ENCODE data around the gene POLE4. TPM values are rescaled to one million over a fixed set of nuclear protein-coding genes. Genes with fewer than 3 reads are reported as not detected.

POLE4 gene
- total RNA-seq, 4 donors from 2014 or later: 22.3 to 49.5 (median 30.9) TPM

DNA sequence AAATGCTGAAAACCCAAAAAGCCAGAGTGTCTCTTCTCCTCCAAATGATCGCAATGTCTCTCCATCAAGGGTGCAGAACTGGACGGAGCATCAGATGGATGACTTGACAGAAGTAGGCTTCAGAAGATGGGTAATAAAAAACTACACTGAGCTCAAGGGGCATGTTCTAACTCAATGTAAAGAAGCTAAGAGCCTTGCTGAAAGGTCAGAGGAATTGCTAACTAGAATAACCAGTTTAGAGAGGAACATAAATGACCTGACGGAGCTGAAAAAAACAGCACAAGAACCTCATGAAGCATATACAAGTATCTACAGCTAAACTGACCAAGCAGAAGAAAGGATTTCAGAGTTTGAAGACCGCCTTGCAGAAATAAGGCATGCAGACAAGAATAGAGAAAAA, 9.7 kb upstream of the POLE4 start:
- in situ Hi-C loops (cut with MboI; ENCODE audit: low sequenced_read_pairs in 4 of 4): no loop called here
- no peak for ATAC-seq
- TF ChIP-seq, protein P1, sequence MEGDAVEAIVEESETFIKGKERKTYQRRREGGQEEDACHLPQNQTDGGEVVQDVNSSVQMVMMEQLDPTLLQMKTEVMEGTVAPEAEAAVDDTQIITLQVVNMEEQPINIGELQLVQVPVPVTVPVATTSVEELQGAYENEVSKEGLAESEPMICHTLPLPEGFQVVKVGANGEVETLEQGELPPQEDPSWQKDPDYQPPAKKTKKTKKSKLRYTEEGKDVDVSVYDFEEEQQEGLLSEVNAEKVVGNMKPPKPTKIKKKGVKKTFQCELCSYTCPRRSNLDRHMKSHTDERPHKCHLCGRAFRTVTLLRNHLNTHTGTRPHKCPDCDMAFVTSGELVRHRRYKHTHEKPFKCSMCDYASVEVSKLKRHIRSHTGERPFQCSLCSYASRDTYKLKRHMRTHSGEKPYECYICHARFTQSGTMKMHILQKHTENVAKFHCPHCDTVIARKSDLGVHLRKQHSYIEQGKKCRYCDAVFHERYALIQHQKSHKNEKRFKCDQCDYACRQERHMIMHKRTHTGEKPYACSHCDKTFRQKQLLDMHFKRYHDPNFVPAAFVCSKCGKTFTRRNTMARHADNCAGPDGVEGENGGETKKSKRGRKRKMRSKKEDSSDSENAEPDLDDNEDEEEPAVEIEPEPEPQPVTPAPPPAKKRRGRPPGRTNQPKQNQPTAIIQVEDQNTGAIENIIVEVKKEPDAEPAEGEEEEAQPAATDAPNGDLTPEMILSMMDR (IDR thresholded peaks at IDR 0.05 in 4 of 5, conservative IDR thresholded peaks at IDR 0.05 in 1 of 5): no peak
- no peak for TF ChIP-seq POLR2A (IDR thresholded peaks at IDR 0.05)
- no peaks in the 10 kb centered on the region for H3K9me3 ChIP-seq
- intact Hi-C loops (cut with DNase I; ENCODE audit: low total_unique reads): no loop called here
- no peak overlapping the region for H3K27ac ChIP-seq
- no peak for DNase-seq
- no peaks in the 10 kb centered on the region for H3K4me1 ChIP-seq
- H3K36me3 ChIP-seq: no peaks in the 10 kb centered on the region
- no peaks in the 10 kb centered on the region for H3K27me3 ChIP-seq
- no peak overlapping the region for H3K4me3 ChIP-seq

DNA sequence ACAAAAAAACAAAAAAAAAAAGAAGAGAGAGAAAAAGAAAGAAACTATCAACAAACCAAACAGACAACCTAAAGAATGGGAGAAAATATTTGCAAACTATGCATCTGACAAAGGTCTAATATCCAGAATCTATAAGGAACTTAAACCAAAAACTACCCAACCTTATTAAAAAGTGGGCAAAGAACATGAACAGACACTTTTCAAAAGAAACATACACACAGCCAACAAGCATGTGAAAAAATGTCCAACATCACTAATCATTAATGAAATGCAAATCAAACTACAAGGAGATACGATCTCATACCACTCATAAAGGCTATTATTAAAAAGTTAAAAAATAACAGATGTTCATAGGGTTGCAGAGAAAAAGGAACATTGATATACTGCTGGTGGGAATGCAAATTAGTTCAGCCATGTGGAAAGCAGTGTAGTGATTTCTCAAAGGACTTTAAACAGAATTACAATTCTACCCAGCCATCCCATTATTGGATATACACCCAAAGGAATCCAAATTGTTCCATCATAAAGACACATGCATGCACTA, 7.2 kb upstream of the POLE4 start:
- no peaks in the 10 kb centered on the region for H3K36me3 ChIP-seq
- no peak overlapping the region for H3K27ac ChIP-seq
- ATAC-seq (no peak), DNase-seq (no peak)
- in situ Hi-C loops (cut with MboI; ENCODE audit: low sequenced_read_pairs in 4 of 4) (no loop called here), intact Hi-C loops (cut with DNase I; ENCODE audit: low total_unique reads) (loop anchor here (10.0 kb wide), 1 partner anchor 764 kb away; the partner anchor contains the start of gene GCFC2)
- no peak overlapping the region for H3K4me3 ChIP-seq
- TF ChIP-seq POLR2A (IDR thresholded peaks at IDR 0.05): no peak
- TF ChIP-seq, protein P1 (IDR thresholded peaks at IDR 0.05 in 4 of 5, conservative IDR thresholded peaks at IDR 0.05 in 1 of 5): no peak
- no peaks in the 10 kb centered on the region for H3K4me1 ChIP-seq
- no peaks in the 10 kb centered on the region for H3K9me3 ChIP-seq
- no peaks in the 10 kb centered on the region for H3K27me3 ChIP-seq

DNA sequence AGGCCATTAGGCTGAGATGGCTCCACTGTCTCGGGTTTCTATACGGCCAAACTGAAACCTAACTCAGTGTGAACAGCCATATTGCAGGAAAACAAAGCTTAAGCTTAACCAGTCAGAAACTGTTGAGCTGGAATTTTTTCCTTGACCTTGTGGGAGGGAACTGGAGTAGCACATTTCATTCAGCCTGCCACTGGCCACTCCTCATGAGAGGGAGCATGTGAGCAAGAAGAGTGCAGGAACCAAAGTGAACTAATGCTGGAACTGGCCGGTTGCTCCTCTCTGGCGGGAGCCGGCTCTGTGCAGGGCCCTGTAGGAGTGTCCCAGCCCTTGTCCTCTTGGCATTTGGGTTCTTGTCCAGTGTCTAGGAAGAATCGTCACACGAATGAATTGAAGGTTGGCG, 5.9 kb upstream of the POLE4 start:
- Histone ChIP-seq H3K27ac (no peak overlapping the region), H3K27me3 (no peaks in the 10 kb centered on the region), H3K4me1 (no peaks in the 10 kb centered on the region), H3K9me3 (no peaks in the 10 kb centered on the region), H3K4me3 (no peak overlapping the region), H3K36me3 (no peaks in the 10 kb centered on the region)
- in situ Hi-C loops (cut with MboI; ENCODE audit: low sequenced_read_pairs in 4 of 4): no loop called here
- ATAC-seq (no peak), DNase-seq (no peak)
- no peak for TF ChIP-seq POLR2A (IDR thresholded peaks at IDR 0.05)
- TF ChIP-seq, protein P1 (IDR thresholded peaks at IDR 0.05 in 4 of 5, conservative IDR thresholded peaks at IDR 0.05 in 1 of 5): no peak
- intact Hi-C loops (cut with DNase I; ENCODE audit: low total_unique reads): loop anchor here (10.0 kb wide), 1 partner anchor 762 kb away; the partner anchor contains the start of gene GCFC2

DNA sequence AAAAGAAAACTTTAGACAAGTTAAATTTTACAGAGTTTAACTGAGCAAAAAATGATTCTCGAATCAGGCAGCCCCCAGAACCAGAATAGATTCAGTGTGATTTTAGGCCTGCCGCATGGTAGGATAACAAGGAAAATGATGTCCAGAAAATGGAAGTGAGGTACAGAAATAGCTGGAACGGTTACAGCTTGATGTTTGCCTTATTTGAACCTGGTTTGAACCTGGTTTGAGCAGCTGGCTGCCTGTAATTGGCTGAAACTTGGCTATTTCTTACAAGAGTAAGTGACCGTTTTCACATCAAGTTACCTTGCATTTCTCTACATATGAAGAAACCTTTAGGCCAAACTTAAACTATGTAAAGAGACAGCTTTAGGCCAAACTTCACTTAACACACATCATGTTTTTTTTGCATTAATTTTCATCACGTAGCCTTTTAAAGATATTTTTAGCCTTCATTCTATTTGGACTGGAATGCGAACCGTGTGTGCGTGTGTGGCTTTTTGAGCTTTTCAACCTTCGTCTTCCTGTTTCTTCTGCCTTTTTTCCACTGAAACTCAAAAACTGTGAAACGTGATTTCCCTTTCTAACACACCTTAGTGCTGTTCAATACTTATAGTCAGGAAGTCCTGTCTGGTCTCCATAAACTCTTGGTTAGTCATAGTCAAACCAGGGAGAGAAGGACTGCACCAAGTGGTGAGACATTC, 4.5 kb upstream of the POLE4 start:
- Histone ChIP-seq H3K27ac (no peak overlapping the region), H3K4me3 (no peak overlapping the region), H3K36me3 (no peaks in the 10 kb centered on the region), H3K4me1 (peaks cover 4 to 7% of the 10 kb centered on the region in 2 donors), H3K27me3 (no peaks in the 10 kb centered on the region), H3K9me3 (no peaks in the 10 kb centered on the region)
- in situ Hi-C loops (cut with MboI; ENCODE audit: low sequenced_read_pairs in 4 of 4): no loop called here
- no peak for ATAC-seq
- intact Hi-C loops (cut with DNase I; ENCODE audit: low total_unique reads): loop anchor here (10.0 kb wide), 1 partner anchor 761 kb away; the partner anchor contains the start of gene GCFC2
- no peak for DNase-seq
- no peak for TF ChIP-seq POLR2A (IDR thresholded peaks at IDR 0.05)
- TF ChIP-seq, protein P1 (IDR thresholded peaks at IDR 0.05 in 4 of 5, conservative IDR thresholded peaks at IDR 0.05 in 1 of 5): no peak
